ENCODE results near the gene ACBD6. TPM values are rescaled to one million over a fixed set of nuclear protein-coding genes. Genes with fewer than 3 reads are reported as not detected.

Gene ACBD6, protein sequence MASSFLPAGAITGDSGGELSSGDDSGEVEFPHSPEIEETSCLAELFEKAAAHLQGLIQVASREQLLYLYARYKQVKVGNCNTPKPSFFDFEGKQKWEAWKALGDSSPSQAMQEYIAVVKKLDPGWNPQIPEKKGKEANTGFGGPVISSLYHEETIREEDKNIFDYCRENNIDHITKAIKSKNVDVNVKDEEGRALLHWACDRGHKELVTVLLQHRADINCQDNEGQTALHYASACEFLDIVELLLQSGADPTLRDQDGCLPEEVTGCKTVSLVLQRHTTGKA
- total RNA-seq: 57.0 TPM

DNA sequence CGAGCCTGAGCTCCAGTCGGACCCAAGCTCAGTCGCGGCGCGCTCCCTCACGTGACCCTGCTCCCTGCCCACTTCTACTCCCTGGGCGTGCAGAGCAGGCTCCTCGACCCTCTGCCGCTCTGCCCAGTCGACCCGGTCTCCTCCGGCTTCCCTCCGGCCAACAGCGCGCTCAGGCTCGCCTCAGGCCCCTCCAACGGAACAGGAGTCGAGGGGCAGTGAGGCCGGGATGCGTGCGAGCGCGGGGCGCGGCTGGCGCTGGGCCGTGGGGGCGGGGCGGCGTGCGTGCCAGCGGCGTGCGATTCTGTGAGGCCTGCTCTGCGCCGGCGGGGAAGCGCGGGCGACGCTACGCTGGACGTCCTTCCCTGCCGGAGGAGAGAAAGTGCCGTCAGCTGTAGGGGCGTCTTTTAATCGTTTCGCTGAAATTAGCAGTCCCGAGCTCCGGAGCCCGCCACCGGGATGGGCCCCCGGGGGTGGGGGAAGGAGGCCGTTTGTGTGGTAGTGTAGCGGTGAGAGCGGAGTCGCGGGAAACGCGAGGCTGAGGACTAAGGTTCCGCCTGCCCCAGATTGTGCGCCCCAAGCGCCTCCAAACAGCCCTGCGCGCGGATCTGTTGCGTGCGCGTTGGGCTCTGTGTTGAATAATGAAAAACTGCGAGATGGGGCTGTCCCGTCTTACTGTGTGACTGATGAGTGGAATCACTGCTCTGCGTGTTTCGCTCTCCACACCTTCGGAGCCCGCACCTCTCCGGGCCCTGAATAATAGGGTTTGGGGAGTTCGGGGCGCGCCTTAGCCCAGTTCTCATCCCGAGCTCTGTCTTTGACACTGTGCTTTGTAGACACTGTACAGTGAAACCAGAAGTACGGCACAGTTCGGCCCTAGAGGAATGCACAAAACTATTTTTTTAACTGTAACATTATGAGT is at the start of gene ACBD6:
Gene ACBD6 (minus strand): TSS at position 217 of the 919 bp plus-strand sequence. CDS start 311 bp downstream, outside the sequence.

Other genes with a start within 250 kb of the ACBD6 start
- gene OVAAL, start 56.4 kb upstream of the ACBD6 start, total RNA-seq: not detected
- 62.6 TPM for gene XPR1, start 129.4 kb upstream of the ACBD6 start, total RNA-seq

All from camera-type eye (tissue), 1 donor.